Fibroblast of the aortic adventitia (primary cell): ENCODE results near the gene RSRC1. TPM values are rescaled to one million over a fixed set of nuclear protein-coding genes. Genes with fewer than 3 reads are reported as not detected.

ENCODE experiments used
- DNase-seq: peaks from one replicate; pipeline ENCODE4 v3.0.0-alpha.2; 2010; ENCODE audit warnings: low read depth
- H3K4me3 ChIP-seq: 2 replicates; pipeline ENCODE4 v1.5.1; 2011; ENCODE audit warnings: low read depth, mild to moderate bottlenecking, control low read depth, low read length, moderate library complexity
- total RNA-seq: library from RNA; depleted of rRNA; stranded (reverse); fragments of >200 nt; gene quantifications from 2 replicates; pipeline ENCODE4 v1.2.3, GENCODE V29; 2012; ENCODE audit warnings: low replicate concordance
- TF ChIP-seq, protein P1 (sequence below): IDR thresholded peaks from 2 replicates; pipeline ENCODE4 v1.5.1; 2011; ENCODE audit warnings: mild to moderate bottlenecking, low read length, control low read depth, inconsistent platforms; ENCODE audit not compliant: insufficient read depth

RSRC1 gene
- total RNA-seq, 1 donor, result 45.8 TPM

DNA sequence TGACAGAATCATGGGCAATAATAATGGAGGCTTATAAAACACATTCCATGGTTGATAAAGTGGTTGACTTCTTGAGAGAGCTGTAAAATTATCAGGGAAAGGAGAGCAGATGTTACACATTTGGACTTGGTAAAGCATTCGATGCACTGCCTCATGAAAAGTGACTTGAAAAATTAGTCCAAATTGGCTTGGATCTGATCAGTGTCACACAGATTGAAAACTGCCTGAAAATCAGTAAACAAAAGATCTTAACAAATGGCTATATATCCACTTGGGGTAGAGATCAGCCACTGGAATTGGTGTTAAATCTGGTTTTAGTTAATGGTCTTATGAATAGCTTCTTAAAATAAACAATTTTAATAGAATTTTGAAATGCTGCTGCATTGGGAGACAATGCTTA is 24.0 kb upstream of the RSRC1 start:
- TF ChIP-seq, protein P1, sequence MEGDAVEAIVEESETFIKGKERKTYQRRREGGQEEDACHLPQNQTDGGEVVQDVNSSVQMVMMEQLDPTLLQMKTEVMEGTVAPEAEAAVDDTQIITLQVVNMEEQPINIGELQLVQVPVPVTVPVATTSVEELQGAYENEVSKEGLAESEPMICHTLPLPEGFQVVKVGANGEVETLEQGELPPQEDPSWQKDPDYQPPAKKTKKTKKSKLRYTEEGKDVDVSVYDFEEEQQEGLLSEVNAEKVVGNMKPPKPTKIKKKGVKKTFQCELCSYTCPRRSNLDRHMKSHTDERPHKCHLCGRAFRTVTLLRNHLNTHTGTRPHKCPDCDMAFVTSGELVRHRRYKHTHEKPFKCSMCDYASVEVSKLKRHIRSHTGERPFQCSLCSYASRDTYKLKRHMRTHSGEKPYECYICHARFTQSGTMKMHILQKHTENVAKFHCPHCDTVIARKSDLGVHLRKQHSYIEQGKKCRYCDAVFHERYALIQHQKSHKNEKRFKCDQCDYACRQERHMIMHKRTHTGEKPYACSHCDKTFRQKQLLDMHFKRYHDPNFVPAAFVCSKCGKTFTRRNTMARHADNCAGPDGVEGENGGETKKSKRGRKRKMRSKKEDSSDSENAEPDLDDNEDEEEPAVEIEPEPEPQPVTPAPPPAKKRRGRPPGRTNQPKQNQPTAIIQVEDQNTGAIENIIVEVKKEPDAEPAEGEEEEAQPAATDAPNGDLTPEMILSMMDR, result no peak
- DNase-seq, result no peak
- no peak overlapping the region for H3K4me3 ChIP-seq

DNA sequence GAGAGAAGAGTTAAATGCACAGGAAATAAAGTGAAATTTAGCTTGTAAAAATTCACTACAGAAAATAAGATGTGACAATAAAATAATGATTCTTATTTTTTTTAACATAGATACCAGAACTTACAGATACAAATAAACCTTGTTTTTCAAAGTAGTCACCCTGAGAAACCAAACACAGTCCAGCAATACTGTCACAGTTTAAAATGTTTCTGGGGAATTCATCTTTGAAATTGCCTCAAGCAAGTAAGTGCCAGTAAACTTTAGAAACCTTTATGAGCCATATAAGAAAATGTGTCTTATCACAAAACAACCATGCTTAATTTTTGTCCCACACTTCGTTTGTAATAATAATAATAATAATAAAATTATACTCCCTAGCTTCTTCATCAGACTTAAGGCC is 23.5 kb upstream of the RSRC1 start:
- TF ChIP-seq, protein P1, result no peak
- DNase-seq, result no peak
- no peak overlapping the region for H3K4me3 ChIP-seq

DNA sequence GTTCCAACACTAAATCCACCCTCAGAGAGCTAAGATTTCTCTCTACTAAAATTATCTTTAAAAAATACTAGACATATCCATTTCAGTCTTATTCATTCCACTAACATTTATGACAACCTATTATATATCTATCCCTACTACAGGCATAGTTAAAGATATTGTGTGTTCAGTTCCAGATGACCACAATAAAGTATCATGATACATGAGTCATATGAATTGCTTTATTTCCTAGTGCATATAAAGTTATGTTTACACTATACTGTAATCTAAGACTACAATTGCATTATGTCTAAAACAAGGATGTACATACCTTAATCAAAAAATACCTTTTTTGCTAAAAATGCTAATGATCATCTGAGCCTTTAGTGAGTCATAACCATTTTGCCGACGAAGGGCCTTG is 23.1 kb upstream of the RSRC1 start:
- TF ChIP-seq, protein P1, result no peak
- DNase-seq, result no peak
- H3K4me3 ChIP-seq, result no peak overlapping the region

DNA sequence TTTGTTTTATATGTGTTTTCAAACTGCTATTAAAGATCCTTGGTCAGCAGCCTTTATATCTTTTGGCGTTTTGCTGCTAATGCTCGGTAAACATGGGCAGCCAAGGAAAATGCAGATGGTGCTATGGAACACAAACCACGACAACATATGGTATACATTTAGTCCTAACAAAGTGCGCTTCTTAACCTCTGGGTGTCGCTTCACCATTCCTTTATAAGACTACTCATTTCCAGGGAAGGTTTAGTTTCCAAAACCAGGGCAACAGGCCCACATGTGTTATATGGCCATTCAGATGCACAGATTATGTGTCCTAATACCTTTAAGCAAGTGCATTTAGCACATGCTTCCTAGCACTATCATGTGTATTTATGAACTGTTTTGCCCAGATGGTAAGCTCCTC is 18.4 kb upstream of the RSRC1 start:
- no peak overlapping the region for H3K4me3 ChIP-seq
- TF ChIP-seq, protein P1, result peak; percentile 44
- peak; percentile 54 for DNase-seq

DNA sequence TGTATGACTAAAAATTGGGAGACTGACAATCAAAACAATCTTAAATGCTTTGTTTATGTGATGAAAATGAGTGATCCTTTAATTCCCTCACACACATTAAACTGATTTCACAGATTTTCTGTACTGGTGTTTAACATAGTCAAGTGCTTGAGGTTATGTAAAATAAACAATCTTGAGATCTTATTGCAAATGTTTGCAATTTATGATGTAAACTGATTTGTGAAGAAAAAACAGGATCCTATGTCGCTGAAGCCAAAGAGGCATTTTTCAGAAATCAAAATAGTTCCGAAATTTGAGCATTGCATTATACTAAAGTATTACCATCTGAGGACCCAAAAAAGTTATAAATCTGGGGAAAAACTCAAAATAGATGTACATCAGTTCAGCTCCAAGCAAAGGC is 16.4 kb upstream of the RSRC1 start:
- H3K4me3 ChIP-seq, result no peak overlapping the region
- TF ChIP-seq, protein P1, result no peak
- no peak for DNase-seq

DNA sequence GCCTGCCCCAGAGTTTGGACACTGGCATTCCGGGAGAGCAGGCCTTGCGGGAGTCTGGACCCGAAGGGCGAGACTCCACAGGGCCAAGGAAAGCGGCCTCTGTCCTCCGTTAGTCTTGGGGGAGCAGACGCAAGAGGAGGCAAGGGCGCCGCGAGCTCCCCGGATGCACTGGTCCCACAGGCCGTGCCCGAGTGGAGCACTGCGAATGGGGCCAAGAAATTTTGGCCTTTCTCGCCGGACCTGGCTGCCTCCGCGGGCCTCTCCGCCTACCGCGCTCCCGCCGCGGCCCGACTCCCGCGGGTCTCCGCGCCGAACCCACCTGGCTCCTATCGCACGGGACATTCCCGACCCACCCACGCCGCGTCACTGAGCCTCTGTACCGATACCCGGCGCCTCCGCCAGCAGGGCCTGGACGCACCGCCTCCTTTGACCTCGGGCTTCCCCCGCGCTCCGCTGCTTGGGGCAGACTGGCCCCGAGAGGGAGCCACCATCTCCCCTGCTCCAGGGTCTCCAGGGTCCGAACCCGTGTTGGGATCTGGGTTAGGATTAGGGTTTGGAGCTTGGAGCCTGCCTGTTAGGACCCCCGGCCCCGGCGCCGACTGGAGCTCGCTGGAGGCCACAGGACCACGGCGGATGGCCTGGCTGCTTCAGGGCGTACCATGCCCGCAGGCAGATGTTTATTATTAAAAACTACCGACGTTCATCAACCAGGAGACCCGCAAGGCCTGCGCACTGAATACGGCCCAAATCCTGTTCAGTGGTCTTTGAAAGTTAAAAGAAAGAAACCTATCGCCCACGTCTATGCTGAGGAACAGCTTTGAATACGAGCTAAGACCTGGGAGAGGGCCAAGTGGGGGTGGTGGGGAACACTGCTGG is 15.4 kb upstream of the RSRC1 start:
- no peak overlapping the region for H3K4me3 ChIP-seq
- no peak for DNase-seq
- TF ChIP-seq, protein P1, result no peak
